Liver (tissue), 3 donors: Measurements from ENCODE around the gene NOXRED1.

Experiments
- CTCF ChIP-seq: fragments of 150-350 bp; IDR thresholded peaks from 2 replicates; pipeline ENCODE4 v1.5.1; 2017; ENCODE audit warnings: improper control_type of control experiment, low read depth, low read length; ENCODE audit not compliant: missing input control
- TAF1 ChIP-seq: conservative IDR thresholded peaks from 2 replicates; pipeline ENCODE4 v1.6.1; 2016; ENCODE audit warnings: antibody characterized with exemption, mild to moderate bottlenecking
- ZBTB33 ChIP-seq: IDR thresholded peaks from 2 replicates; pipeline ENCODE4 v1.6.1; 2016; ENCODE audit warnings: antibody characterized with exemption
- donor health status: healthy.
- donor health status: healthy.

- no peak for TF ChIP-seq ZBTB33
- TF ChIP-seq TAF1 = no peak
- no peak for TF ChIP-seq CTCF
These were observed 45.8 kb upstream of the NOXRED1 start for GRCh38 chr14:77469067-77469505.
